Aorta (tissue), 5 donors: Measurements from ENCODE around the gene STAMBP. TPM values are rescaled to one million over a fixed set of nuclear protein-coding genes. Genes with fewer than 3 reads are reported as not detected.

Experiments
- ATAC-seq: fragments of 200-7000 bp; cut with Tn5 transposase; one replicate; pipeline ENCODE4 v1.9.1; 2022; ENCODE audit warnings: moderate library complexity; ENCODE audit not compliant: low FRiP score
- DNase-seq, 2 donors: peaks; one replicate each; pipeline ENCODE4 v3.0.0-alpha.2; 2020
- H3K27ac ChIP-seq, 2 donors: one replicate each; pipeline ENCODE4 v1.5.1; 2013; ENCODE audit warnings: low read length in 2 of 2, mild to moderate bottlenecking in 2 of 2, moderate library complexity in 2 of 2, control low read depth in 1 of 2, inconsistent platforms in 1 of 2, low read depth in 1 of 2
- H3K27me3 ChIP-seq, 2 donors: one replicate each; pipeline ENCODE4 v1.6.1; 2013; ENCODE audit warnings: control low read depth in 1 of 2, low read length in 1 of 2, mild to moderate bottlenecking in 1 of 2, moderate library complexity in 1 of 2; ENCODE audit not compliant: insufficient read depth in 2 of 2, control insufficient read depth in 1 of 2
- H3K36me3 ChIP-seq, 2 donors: one replicate each; pipeline ENCODE4 v1.6.1; 2013; ENCODE audit warnings: control low read depth in 1 of 2, low read length in 1 of 2, mild to moderate bottlenecking in 1 of 2; ENCODE audit not compliant: insufficient read depth in 2 of 2, control insufficient read depth in 1 of 2
- H3K4me1 ChIP-seq, 2 donors: one replicate each; pipeline ENCODE4 v1.6.1; 2013; ENCODE audit warnings: low read length in 2 of 2, control low read depth in 1 of 2, mild to moderate bottlenecking in 1 of 2, moderate library complexity in 1 of 2; ENCODE audit not compliant: insufficient read depth in 2 of 2, control insufficient read depth in 1 of 2
- H3K4me3 ChIP-seq, 2 donors: one replicate each; pipeline ENCODE4 v1.5.1; 2013; ENCODE audit warnings: low read length in 2 of 2, control low read depth in 1 of 2, mild to moderate bottlenecking in 1 of 2
- H3K9me3 ChIP-seq: one replicate; pipeline ENCODE4 v1.6.1; 2013; ENCODE audit warnings: mild to moderate bottlenecking, low read length; ENCODE audit not compliant: control insufficient read depth
- WGBS, 2 donors: extraction: QIAGEN DNeasy Blood & Tissue Kit; methylation state at CpG; one replicate each; pipeline ENCODE4 v1.1.7; 2013; 5-methylcytosine and 5-hydroxymethylcytosine counted together
- intact Hi-C, 2 donors: fragments of 100-400 bp; cut with DNase I; formaldehyde crosslinking; loops; one replicate each; pipeline versions ENCODE4 v1.14.2 to v1.15.0; 2022
- polyA plus RNA-seq, 2 donors: library from polyadenylated mRNA; stranded (reverse); fragments of 200-250 nt; gene quantifications; one replicate each; pipeline ENCODE4 v1.2.3, GENCODE V29; 2013
- total RNA-seq, 2 donors: library from RNA; stranded (reverse); fragmentation: NEBNext Ultra II Directional; extraction: Animal tissue kit (Norgen Biotek cat#: 25700); gene quantifications; one replicate each; pipeline ENCODE4 v1.2.1, GENCODE V29; 2021
- donor health status: healthy with polysubstance abuse.
- donor health status: Bipolar disorder and iron deficiency.
- donor health status: DM: no; HTN: no; CAD: no.
- donor health status: DM: no; HTN: no; CAD: no.
- donor health status: DM: yes; HTN: yes; CAD: no.

Gene STAMBP
- total and polyA plus RNA-seq, 4 donors: 32.3 to 43.5 (median 32.8) TPM

DNA sequence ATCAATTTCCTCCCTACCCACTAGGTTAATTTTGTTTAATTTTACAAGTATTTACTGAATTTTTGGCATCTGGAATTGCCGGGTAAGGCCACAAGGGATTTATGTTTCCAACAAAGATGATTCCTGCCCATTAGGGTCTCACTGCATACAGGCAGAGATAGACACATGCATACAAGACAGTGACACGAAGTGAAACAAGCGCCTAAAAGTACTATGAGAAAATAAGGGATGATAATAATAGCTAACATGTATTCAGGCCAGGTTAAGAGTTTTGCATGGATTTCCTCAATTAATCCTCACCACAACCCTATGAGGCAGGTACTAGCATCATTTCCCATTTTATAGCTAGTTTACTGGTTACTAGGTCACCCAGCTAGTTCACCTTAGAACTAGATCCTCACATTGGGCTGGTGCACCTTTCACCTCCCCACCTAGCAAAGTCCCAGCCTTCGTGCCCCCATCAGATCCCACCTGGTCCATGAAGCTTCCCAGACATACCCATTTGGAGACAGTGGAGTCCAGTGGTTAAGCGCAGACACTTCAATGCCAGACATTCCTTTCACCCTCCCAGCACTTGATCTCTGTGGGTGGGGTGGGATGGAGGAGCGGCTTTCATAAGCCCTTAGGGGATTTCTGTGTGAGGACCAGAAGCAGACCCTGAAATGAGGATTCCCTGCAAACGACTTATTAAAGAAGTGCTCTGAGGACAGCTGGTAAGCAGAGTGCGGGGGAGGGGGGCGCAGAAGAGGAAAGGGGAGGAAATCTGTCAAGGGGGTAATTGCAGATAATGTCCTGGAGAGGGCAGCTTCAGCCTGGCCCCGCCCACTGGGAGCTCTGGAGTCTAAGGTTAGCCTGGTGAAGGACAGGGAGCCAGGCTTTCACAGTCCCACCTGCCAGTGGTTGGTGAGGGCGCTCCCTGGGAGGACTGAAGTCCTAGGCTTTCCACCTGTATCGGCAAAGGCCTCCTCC lies 92.1 kb downstream of the STAMBP start:
- intact Hi-C loops: no loop called here
- DNase-seq: peak; percentile 57 to 79
- H3K9me3 ChIP-seq: no peaks in the 10 kb centered on the region
- H3K27me3 ChIP-seq: no peaks in the 10 kb centered on the region
- no peaks in the 10 kb centered on the region for H3K4me1 ChIP-seq
- 55 to 56% methylated on average over 12 of the region's 12 CpGs for WGBS, 2 donors
- H3K4me3 ChIP-seq: no peak overlapping the region
- H3K36me3 ChIP-seq: peaks cover 5 to 17% of the 10 kb centered on the region in 2 donors
- ATAC-seq: no peak
- H3K27ac ChIP-seq: no peak overlapping the region

DNA sequence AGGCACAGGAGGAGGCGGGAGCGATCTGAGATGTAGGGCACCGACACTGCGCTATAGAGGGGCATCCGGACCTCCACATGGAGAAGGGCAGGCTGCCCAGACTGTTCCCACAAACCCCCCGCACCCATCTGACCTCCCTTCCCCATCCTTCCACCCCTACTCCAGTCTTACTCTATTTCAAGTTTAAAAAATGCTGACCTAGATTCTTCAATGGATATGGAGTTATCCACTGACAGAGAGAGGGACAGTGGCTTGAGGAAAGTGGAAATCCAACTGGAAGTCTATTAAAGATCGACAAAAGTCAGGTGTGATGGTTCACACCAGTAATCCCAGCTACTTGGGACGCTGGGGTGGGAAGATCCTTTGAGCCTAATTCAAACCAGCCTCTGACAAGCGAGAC lies 92.8 kb downstream of the STAMBP start:
- ATAC-seq (no peak), DNase-seq (no peak)
- no peak overlapping the region for H3K27ac ChIP-seq
- no peaks in the 10 kb centered on the region for H3K4me1 ChIP-seq
- H3K36me3 ChIP-seq: peaks cover 5 to 15% of the 10 kb centered on the region in 2 donors
- 80 to 83% methylated on average over 9 of the region's 9 CpGs for WGBS, 2 donors
- intact Hi-C loops: no loop called here
- no peak overlapping the region for H3K4me3 ChIP-seq
- no peaks in the 10 kb centered on the region for H3K9me3 ChIP-seq
- no peaks in the 10 kb centered on the region for H3K27me3 ChIP-seq

DNA sequence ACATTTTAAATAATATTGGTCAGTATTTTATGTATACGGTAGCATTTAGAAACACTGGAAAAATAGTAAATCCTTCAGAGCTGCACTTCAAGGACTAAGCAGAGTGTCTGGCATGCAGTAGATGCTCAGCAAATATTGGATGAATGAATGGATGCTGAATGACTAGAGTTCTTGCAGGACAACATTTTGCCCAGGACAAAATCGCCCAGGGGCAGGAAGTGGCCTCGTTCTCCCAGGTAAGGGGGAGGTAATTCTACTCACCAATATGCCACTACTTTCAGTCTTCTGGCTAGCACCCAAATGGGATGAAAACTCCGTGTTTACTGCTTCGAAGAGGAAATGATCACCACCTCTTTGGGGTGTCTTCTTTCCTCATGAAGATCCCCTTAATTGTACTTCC lies 93.9 kb downstream of the STAMBP start:
- intact Hi-C loops: no loop called here

More for the DNA sequence above, 93.9 kb downstream of the STAMBP start:
- WGBS, 2 donors: 51 to 55% methylated on average over 5 of the region's 5 CpGs
- Histone ChIP-seq H3K4me1 (no peaks in the 10 kb centered on the region), H3K36me3 (peaks cover 5 to 7% of the 10 kb centered on the region in 2 donors), H3K9me3 (no peaks in the 10 kb centered on the region), H3K27ac (no peak overlapping the region), H3K4me3 (no peak overlapping the region), H3K27me3 (no peaks in the 10 kb centered on the region)
- ATAC-seq (no peak), DNase-seq (no peak)

Other genes starting within 250 kb of the STAMBP start
- gene NAT8, start 186.5 kb upstream of the STAMBP start, total RNA-seq: not detected
- gene NAT8, start 186.5 kb upstream of the STAMBP start, polyA plus RNA-seq: not detected
- gene TPRKB, start 91.6 kb upstream of the STAMBP start, total RNA-seq: 10 to 100 TPM; 21.3 to 24.1 TPM
- gene TPRKB, start 91.6 kb upstream of the STAMBP start, polyA plus RNA-seq: 10 to 100 TPM; 57.6 to 76.5 TPM
- 10 to 100 TPM; 22.1 to 27.6 TPM for gene DUSP11, start 48.9 kb upstream of the STAMBP start, total RNA-seq
- gene DUSP11, start 48.9 kb upstream of the STAMBP start, polyA plus RNA-seq: 10 to 100 TPM; 16.5 to 17.8 TPM
- not detected for gene C2orf78, start 44.8 kb upstream of the STAMBP start, total RNA-seq
- gene C2orf78, start 44.8 kb upstream of the STAMBP start, polyA plus RNA-seq: not detected
- 1,000 to 10,000 TPM in 1 of 2 donors, 100 to 1,000 TPM in 1; 416 to 1,843 TPM for gene ACTG2, start 64.0 kb downstream of the STAMBP start, total RNA-seq
- gene ACTG2, start 64.0 kb downstream of the STAMBP start, polyA plus RNA-seq: 100 to 1,000 TPM; 119 to 301 TPM
- gene DGUOK, start 97.9 kb downstream of the STAMBP start, total RNA-seq: 10 to 100 TPM; 47.5 to 49.8 TPM
- 10 to 100 TPM; 85.5 to 86.7 TPM for gene DGUOK, start 97.9 kb downstream of the STAMBP start, polyA plus RNA-seq
- 10 to 100 TPM in 1 of 2 donors, 1 to 10 TPM in 1; 9.5 to 12.1 TPM for gene TET3, start 155.9 kb downstream of the STAMBP start, total RNA-seq
- 1 to 10 TPM; 1.0 to 1.9 TPM for gene TET3, start 155.9 kb downstream of the STAMBP start, polyA plus RNA-seq